HG03432 (cell line): ENCODE data around the gene CABCOCO1.
"Not testable (repeated sequence)": the region's sequence is repeated elsewhere in the genome, so short reads cannot be mapped to it uniquely, and the experiment has no call there.

Source experiments
- ATAC-seq: cut with Tn5 transposase; IDR thresholded peaks from one replicate; pipeline ENCODE4 v1.9.1; 2021; ENCODE audit warnings: mild to moderate bottlenecking, moderate library complexity; ENCODE audit not compliant: unreplicated experiment

The CABCOCO1 gene

GRCh38 chr10:61642150-61642571 is 20.6 kb upstream of the CABCOCO1 start:
- no peak for ATAC-seq

GRCh38 chr10:61642676-61643075 is 20.1 kb upstream of the CABCOCO1 start:
- no peak for ATAC-seq

- no peak for ATAC-seq
Observed at GRCh38 chr10:61643316-61643751, 19.4 kb upstream of the CABCOCO1 start.

- no peak for ATAC-seq
Observed at GRCh38 chr10:61653699-61654098, 9.0 kb upstream of the CABCOCO1 start.

GRCh38 chr10:61655335-61655851 is 7.3 kb upstream of the CABCOCO1 start:
- no peak for ATAC-seq

GRCh38 chr10:61663466-61663865 is 737 bp downstream of the CABCOCO1 start:
- no peak for ATAC-seq

GRCh38 chr10:61664985-61665384 is 2.3 kb downstream of the CABCOCO1 start:
- ATAC-seq: no peak

- ATAC-seq: no peak
Observed at GRCh38 chr10:61669161-61669725, 6.5 kb downstream of the CABCOCO1 start.

GRCh38 chr10:61669849-61670248 is 7.1 kb downstream of the CABCOCO1 start:
- ATAC-seq: no peak

- ATAC-seq: no peak
Observed at GRCh38 chr10:61673360-61673759, 10.6 kb downstream of the CABCOCO1 start.

GRCh38 chr10:61682323-61682722 is 19.6 kb downstream of the CABCOCO1 start:
- no peak for ATAC-seq

- ATAC-seq: no peak
Observed at GRCh38 chr10:61683319-61683718, 20.6 kb downstream of the CABCOCO1 start.

GRCh38 chr10:61684894-61685507 is 22.3 kb downstream of the CABCOCO1 start:
- no peak for ATAC-seq

GRCh38 chr10:61688551-61689308 is 26.0 kb downstream of the CABCOCO1 start:
- no peak for ATAC-seq

GRCh38 chr10:61691667-61692066 is 28.9 kb downstream of the CABCOCO1 start:
- not testable (repeated sequence) for ATAC-seq

GRCh38 chr10:61692447-61693010 is 29.8 kb downstream of the CABCOCO1 start:
- no peak for ATAC-seq

- no peak for ATAC-seq
Observed at GRCh38 chr10:61698968-61699655, 36.4 kb downstream of the CABCOCO1 start.

GRCh38 chr10:61701055-61701705 is 38.5 kb downstream of the CABCOCO1 start:
- no peak for ATAC-seq

GRCh38 chr10:61701706-61702105 is 39.0 kb downstream of the CABCOCO1 start:
- ATAC-seq: no peak

GRCh38 chr10:61702584-61702983 is 39.9 kb downstream of the CABCOCO1 start:
- ATAC-seq: no peak
